HG03469 (cell line): ENCODE data around the gene UBL4A.

Experiments
- ATAC-seq: cut with Tn5 transposase; IDR thresholded peaks from one replicate; pipeline ENCODE4 v1.9.1; 2021; ENCODE audit warnings: mild to moderate bottlenecking, moderate library complexity, moderate number of reproducible peaks; ENCODE audit not compliant: unreplicated experiment

UBL4A gene

GRCh38 chrX:154441984-154442707 lies 44.3 kb downstream of the UBL4A start:
- no peak for ATAC-seq

GRCh38 chrX:154441564-154441963 lies 44.9 kb downstream of the UBL4A start:
- ATAC-seq: no peak

- ATAC-seq: no peak
Measured at GRCh38 chrX:154440623-154441357, 45.6 kb downstream of the UBL4A start.

GRCh38 chrX:154439841-154440240 lies 46.6 kb downstream of the UBL4A start:
- no peak for ATAC-seq

- no peak for ATAC-seq
Measured at GRCh38 chrX:154437971-154438893, 48.2 kb downstream of the UBL4A start.

- no peak for ATAC-seq
Measured at GRCh38 chrX:154436983-154437752, 49.2 kb downstream of the UBL4A start, which contains the start of gene GDI1. Gene GDI1, plus strand, starts transcription at chrX:154437154. Its CDS starts 101 bp downstream, at chrX:154437255.

- ATAC-seq: no peak
Measured at GRCh38 chrX:154436374-154436982, 49.9 kb downstream of the UBL4A start.

GRCh38 chrX:154435171-154435733 lies 51.2 kb downstream of the UBL4A start:
- no peak for ATAC-seq

GRCh38 chrX:154434394-154435168 lies 51.8 kb downstream of the UBL4A start:
- no peak for ATAC-seq
